Sigmoid colon (tissue), 4 donors: ENCODE measurements around the gene PAPOLG.

Source experiments
- EP300 ChIP-seq, 4 donors: sonication (generic); formaldehyde crosslinking; IDR thresholded peaks; one replicate each; pipeline ENCODE4 v1.6.1; 2017; ENCODE audit warnings: antibody characterized with exemption in 4 of 4
- POLR2A ChIP-seq, 2 donors: fragments of 450-650 bp; IDR thresholded peaks; one replicate each; pipeline ENCODE4 v1.6.1; 2016; ENCODE audit warnings: antibody characterized with exemption in 2 of 2, mild to moderate bottlenecking in 2 of 2, moderate library complexity in 2 of 2
- POLR2AphosphoS5 ChIP-seq, 4 donors: sonication (generic); formaldehyde crosslinking; IDR thresholded peaks; one replicate each; pipeline ENCODE4 v1.6.1; 2017; ENCODE audit warnings: antibody characterized with exemption in 4 of 4
- TF ChIP-seq, protein P1 (sequence below), 4 experiments: fragments of 450-650 bp in 3 of 4; fragments of 200-600 bp in 1 of 4; IDR thresholded peaks; one replicate each; pipeline ENCODE4 v1.5.1; 2016 to 2019; ENCODE audit warnings: antibody characterized with exemption in 4 of 4, mild to moderate bottlenecking in 3 of 4, moderate library complexity in 2 of 4

DNA sequence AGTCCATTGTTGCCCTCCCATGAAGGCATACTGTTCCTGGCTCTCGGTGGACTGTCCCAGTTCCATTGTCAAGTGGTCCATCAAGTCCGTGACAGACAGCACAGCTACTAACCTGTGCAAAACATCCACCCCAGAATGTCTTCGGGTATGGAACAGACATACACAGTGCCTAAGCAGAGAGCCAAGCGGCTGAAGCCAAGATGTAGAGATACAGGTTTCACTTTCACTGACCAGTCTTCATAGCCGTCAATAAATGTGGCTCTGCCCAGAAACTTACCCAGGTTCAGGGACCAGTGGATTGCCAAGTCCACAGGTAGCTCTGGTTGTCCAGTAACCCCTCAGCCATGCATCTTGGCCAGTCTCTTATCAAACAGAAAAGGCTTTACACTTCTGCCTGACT lies 10.7 kb upstream of the PAPOLG start:
- TF ChIP-seq, protein P1, sequence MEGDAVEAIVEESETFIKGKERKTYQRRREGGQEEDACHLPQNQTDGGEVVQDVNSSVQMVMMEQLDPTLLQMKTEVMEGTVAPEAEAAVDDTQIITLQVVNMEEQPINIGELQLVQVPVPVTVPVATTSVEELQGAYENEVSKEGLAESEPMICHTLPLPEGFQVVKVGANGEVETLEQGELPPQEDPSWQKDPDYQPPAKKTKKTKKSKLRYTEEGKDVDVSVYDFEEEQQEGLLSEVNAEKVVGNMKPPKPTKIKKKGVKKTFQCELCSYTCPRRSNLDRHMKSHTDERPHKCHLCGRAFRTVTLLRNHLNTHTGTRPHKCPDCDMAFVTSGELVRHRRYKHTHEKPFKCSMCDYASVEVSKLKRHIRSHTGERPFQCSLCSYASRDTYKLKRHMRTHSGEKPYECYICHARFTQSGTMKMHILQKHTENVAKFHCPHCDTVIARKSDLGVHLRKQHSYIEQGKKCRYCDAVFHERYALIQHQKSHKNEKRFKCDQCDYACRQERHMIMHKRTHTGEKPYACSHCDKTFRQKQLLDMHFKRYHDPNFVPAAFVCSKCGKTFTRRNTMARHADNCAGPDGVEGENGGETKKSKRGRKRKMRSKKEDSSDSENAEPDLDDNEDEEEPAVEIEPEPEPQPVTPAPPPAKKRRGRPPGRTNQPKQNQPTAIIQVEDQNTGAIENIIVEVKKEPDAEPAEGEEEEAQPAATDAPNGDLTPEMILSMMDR (IDR thresholded peaks at IDR 0.05), result no peak
- TF ChIP-seq EP300 (IDR thresholded peaks at IDR 0.05), result no peak
- TF ChIP-seq POLR2AphosphoS5 (IDR thresholded peaks at IDR 0.05), result no peak
- no peak for TF ChIP-seq POLR2A (IDR thresholded peaks at IDR 0.05)
